SK-N-SH (cell line): Measurements from ENCODE around the gene DICER1. TPM values are rescaled to one million over a fixed set of nuclear protein-coding genes. Genes with fewer than 3 reads are reported as not detected.

Source experiments
- CTCF ChIA-PET: fragments of 300-600, 350-600 bp; formaldehyde crosslinking; extraction: SDS; loops from one replicate; lab custom pipeline; 2021; lab: Yijun Ruan, JAX
- POLR2A ChIA-PET: fragments of 350-600 bp; sonication (Branson Sonifier 250); formaldehyde crosslinking; extraction: SDS; loops from one replicate; lab custom pipeline; 2020; ENCODE audit warnings: antibody characterized with exemption, inconsistent platforms; lab: Yijun Ruan, JAX
- DNase-seq: peaks from one replicate; pipeline ENCODE4 v3.0.0; 2012
- H2AFZ ChIP-seq: fragments of 200-600 bp; sonication (generic); 2 replicates; pipeline ENCODE4 v1.8.1; 2016; ENCODE audit warnings: antibody characterized with exemption, mild to moderate bottlenecking, low read depth
- H3F3A ChIP-seq: fragments of 200-600 bp; sonication (generic); replicated peaks from 2 replicates; pipeline ENCODE3; 2016; ENCODE audit warnings: antibody characterized with exemption, mild to moderate bottlenecking; ENCODE audit not compliant: insufficient read depth
- H3K27ac ChIP-seq, 2 experiments: fragments of 200-500 bp in 1 of 2; fragments of 200-600 bp in 1 of 2; sonication (Bioruptor generic) in 1 of 2; sonication (generic), shearing (Covaris generic) in 1 of 2; 2 replicates each; pipeline versions ENCODE4 v1.5.1 to v1.6.1; 2014 to 2016; ENCODE audit warnings: low read depth in 2 of 2, inconsistent platforms in 1 of 2, low read length in 1 of 2, mild to moderate bottlenecking in 1 of 2, mixed read lengths in 1 of 2
- H3K27me3 ChIP-seq: fragments of 200-600 bp; sonication (generic), shearing (Covaris generic); 2 replicates; pipeline ENCODE4 v1.6.1; 2016; ENCODE audit warnings: mixed run types; ENCODE audit not compliant: insufficient read depth
- H3K36me3 ChIP-seq, 2 experiments: fragments of 200-500 bp in 1 of 2; fragments of 200-600 bp in 1 of 2; sonication (Bioruptor generic) in 1 of 2; sonication (generic) in 1 of 2; replicated peaks in 1 of 2; 2 replicates each; pipeline versions ENCODE3 to v1.5.1; 2014 to 2016; ENCODE audit warnings: low read length in 1 of 2, mild to moderate bottlenecking in 1 of 2; ENCODE audit not compliant: insufficient read depth in 2 of 2, control insufficient read depth in 1 of 2
- H3K4me1 ChIP-seq, 2 experiments: fragments of 200-500 bp in 1 of 2; fragments of 200-600 bp in 1 of 2; sonication (Bioruptor generic) in 1 of 2; sonication (generic), shearing (Covaris generic) in 1 of 2; 2 replicates each; pipeline versions ENCODE4 v1.5.1 to v1.6.1; 2014 to 2016; ENCODE audit warnings: low read depth in 1 of 2, low read length in 1 of 2, mixed run types in 1 of 2; ENCODE audit not compliant: insufficient read depth in 2 of 2, control insufficient read depth in 1 of 2
- H3K4me2 ChIP-seq: fragments of 200-600 bp; sonication (generic), shearing (Covaris generic); 2 replicates; pipeline ENCODE4 v1.6.1; 2017; ENCODE audit warnings: mixed run types
- H3K4me3 ChIP-seq, 2 experiments: fragments of 200-500 bp in 1 of 2; fragments of 200-600 bp in 1 of 2; sonication (Bioruptor generic) in 1 of 2; sonication (generic), shearing (Covaris generic) in 1 of 2; 2 replicates each; pipeline versions ENCODE4 v1.5.1 to v1.8.1; 2014 to 2016; ENCODE audit warnings: low read depth in 2 of 2, inconsistent platforms in 1 of 2, low read length in 1 of 2, mild to moderate bottlenecking in 1 of 2, mixed read lengths in 1 of 2, moderate library complexity in 1 of 2
- H3K79me2 ChIP-seq: fragments of 200-600 bp; sonication (generic); 2 replicates; pipeline ENCODE4 v1.8.1; 2017; ENCODE audit warnings: mild to moderate bottlenecking; ENCODE audit not compliant: insufficient read depth
- H3K9ac ChIP-seq: fragments of 200-600 bp; sonication (generic); 2 replicates; pipeline ENCODE4 v1.6.1; 2017; ENCODE audit warnings: mixed run types
- H3K9me2 ChIP-seq: fragments of 200-600 bp; sonication (generic); 2 replicates; pipeline ENCODE4 v1.6.1; 2017; ENCODE audit warnings: mixed run types
- H3K9me3 ChIP-seq: fragments of 200-600 bp; sonication (generic); 2 replicates; pipeline ENCODE4 v1.6.1; 2017; ENCODE audit warnings: mixed run types, mild to moderate bottlenecking, moderate library complexity
- H4K20me1 ChIP-seq: fragments of 200-600 bp; sonication (generic); 2 replicates; pipeline ENCODE4 v1.6.1; 2017; ENCODE audit warnings: mild to moderate bottlenecking, mixed run types; ENCODE audit not compliant: insufficient read depth
- CHD2 ChIP-seq: fragments of 150-350 bp; IDR thresholded peaks from 2 replicates; pipeline ENCODE4 v1.6.1; 2018; ENCODE audit warnings: low read length; ENCODE audit not compliant: partially characterized antibody
- EP300 ChIP-seq, 2 experiments: IDR thresholded peaks; 2 replicates each; pipeline versions ENCODE4 v1.4.0 to v1.6.1; 2012; ENCODE audit warnings: borderline replicate concordance in 1 of 2, low read depth in 1 of 2, low read length in 1 of 2
- EZH2phosphoT487 ChIP-seq: fragments of 200-600 bp; sonication (generic); IDR thresholded peaks from 2 replicates; pipeline ENCODE4 v1.6.1; 2017; ENCODE audit warnings: low read depth, mixed run types, mild to moderate bottlenecking, antibody characterized with exemption, moderate library complexity, borderline replicate concordance
- FOSL2 ChIP-seq: IDR thresholded peaks from 2 replicates; pipeline ENCODE4 v1.4.0; 2012; ENCODE audit warnings: low read depth, mild to moderate bottlenecking, moderate library complexity, borderline replicate concordance
- FOXM1 ChIP-seq: IDR thresholded peaks from 2 replicates; pipeline ENCODE4 v1.4.0; 2012; ENCODE audit warnings: low read depth, mild to moderate bottlenecking
- GATA2 ChIP-seq: sonication (generic); formaldehyde crosslinking; IDR thresholded peaks from 2 replicates; pipeline ENCODE4 v1.5.0; 2020; ENCODE audit warnings: mild to moderate bottlenecking, missing genetic modification reagents
- JUND ChIP-seq: IDR thresholded peaks from 2 replicates; pipeline ENCODE4 v1.4.0; 2012
- MEF2A ChIP-seq: IDR thresholded peaks from 2 replicates; pipeline ENCODE4 v1.4.0; 2012; ENCODE audit warnings: low read depth, borderline replicate concordance
- MXI1 ChIP-seq: IDR thresholded peaks from 2 replicates; pipeline ENCODE4 v1.6.1; 2012; ENCODE audit warnings: mild to moderate bottlenecking, low read depth, low read length, improper control_type of control experiment
- NFIC ChIP-seq: IDR thresholded peaks from 2 replicates; pipeline ENCODE4 v1.4.0; 2012; ENCODE audit warnings: borderline replicate concordance
- PBX3 ChIP-seq: IDR thresholded peaks from 2 replicates; pipeline ENCODE4; 2012
- RCOR1 ChIP-seq: fragments of 150-350 bp; IDR thresholded peaks from 2 replicates; pipeline ENCODE4 v1.6.1; 2017; ENCODE audit warnings: antibody characterized with exemption, low read length
- REST ChIP-seq: IDR thresholded peaks from 2 replicates; pipeline ENCODE4 v1.6.1; 2012; ENCODE audit warnings: mild to moderate bottlenecking, low read depth, low read length, moderate library complexity
- RFX5 ChIP-seq: IDR thresholded peaks from 2 replicates; pipeline ENCODE4 v1.6.1; 2012; ENCODE audit warnings: mild to moderate bottlenecking, improper control_type of control experiment, low read length
- SMC3 ChIP-seq: IDR thresholded peaks from 2 replicates; pipeline ENCODE4 v1.6.1; 2012; ENCODE audit warnings: low read depth, low read length, improper control_type of control experiment
- TAF1 ChIP-seq: IDR thresholded peaks from 2 replicates; pipeline ENCODE4 v1.6.1; 2012; ENCODE audit warnings: low read depth, mild to moderate bottlenecking, low read length, moderate library complexity, borderline replicate concordance
- TCF12 ChIP-seq: IDR thresholded peaks from 2 replicates; pipeline ENCODE4 v1.4.0; 2012
- USF1 ChIP-seq: IDR thresholded peaks from 2 replicates; pipeline ENCODE4 v1.4.0; 2012; ENCODE audit warnings: low read depth, borderline replicate concordance
- USF2 ChIP-seq: fragments of 150-350 bp; IDR thresholded peaks from 2 replicates; pipeline ENCODE4 v1.6.1; 2017; ENCODE audit warnings: antibody characterized with exemption, low read length, low read depth, borderline replicate concordance
- YY1 ChIP-seq: IDR thresholded peaks from 2 replicates; pipeline ENCODE4 v1.4.0; 2012; ENCODE audit warnings: low read depth, mild to moderate bottlenecking
- WGBS: methylation state at CpG from one replicate; pipeline ENCODE4 v1.1.6; 2017; ENCODE audit warnings: low lambda C conversion rate; 5-methylcytosine and 5-hydroxymethylcytosine counted together
- polyA plus RNA-seq, 3 experiments: library from polyadenylated mRNA; depleted of rRNA; stranded (reverse); fragments of >200 nt; gene quantifications; 2 replicates each; pipeline ENCODE4 v1.2.3, GENCODE V29; 2012

The DICER1 gene
- polyA plus RNA-seq, 1 of the 3 experiments (the other 2 are of a cell fraction) = 4.7 TPM

GRCh38 chr14:95113476-95113875 is 43.9 kb downstream of the DICER1 start:
- no peaks in the 10 kb centered on the region for H3F3A ChIP-seq
- no peak for DNase-seq
- H3K9me2 ChIP-seq = no peaks in the 10 kb centered on the region
- peaks cover 0 to 15% of the 10 kb centered on the region in 2 experiments; a peak in 2 of 4 replicates for H3K4me1 ChIP-seq
- peaks cover 74 to 80% of the 10 kb centered on the region in 2 experiments for H3K36me3 ChIP-seq
- no peak overlapping the region for H3K4me2 ChIP-seq
- TF ChIP-seq USF2 (no peak), GATA2 (CRISPR knock-in tag) (no peak), CHD2 (no peak), EP300 (IDR thresholded peaks at IDR 0.05; ENCODE audit: borderline replicate concordance in 1 of 2, low read depth in 1 of 2, low read length in 1 of 2) (no peak), SMC3 (no peak), RCOR1 (no peak), YY1 (no peak), EZH2phosphoT487 (no peak), TAF1 (no peak)
- TF ChIP-seq, all 33 proteins: peak for 0
- H3K9me3 ChIP-seq = no peaks in the 10 kb centered on the region
- no peaks in the 10 kb centered on the region for H3K27me3 ChIP-seq
- 95% methylated on average over 4 of the region's 4 CpGs for WGBS
- H3K79me2 ChIP-seq = no peaks in the 10 kb centered on the region; the same call in 1 of the 2 replicates
- CTCF ChIA-PET = interaction anchor here (1.6 to 3.0 kb wide), 2 partner anchors 11 to 319 kb away, joined by 3 to 12 read pairs (median 8); no protein-coding TSS in a partner anchor
- H2AFZ ChIP-seq = no peak overlapping the region
- H3K27ac ChIP-seq = no peak overlapping the region; a peak in 1 of 4 replicates
- no peak overlapping the region for H3K4me3 ChIP-seq
- POLR2A ChIA-PET = no interaction called here
- no peaks in the 10 kb centered on the region for H4K20me1 ChIP-seq
- no peak overlapping the region for H3K9ac ChIP-seq

- Histone ChIP-seq H3K79me2 (no peaks in the 10 kb centered on the region; the same call in 1 of the 2 replicates), H4K20me1 (no peaks in the 10 kb centered on the region), H3K9ac (no peak overlapping the region), H3K4me3 (no peak overlapping the region), H3F3A (no peaks in the 10 kb centered on the region), H3K27me3 (no peaks in the 10 kb centered on the region), H3K4me1 (peaks cover 0 to 3% of the 10 kb centered on the region in 2 experiments; a peak in 1 of 4 replicates), H3K4me2 (no peak overlapping the region), H2AFZ (no peak overlapping the region), H3K9me3 (no peaks in the 10 kb centered on the region), H3K36me3 (peaks cover 76 to 88% of the 10 kb centered on the region in 2 experiments), H3K9me2 (no peaks in the 10 kb centered on the region), H3K27ac (no peak overlapping the region)
- CTCF ChIA-PET = interaction anchor here (0.6 to 3.0 kb wide), 5 partner anchors 9 to 364 kb away, joined by 3 to 12 read pairs (median 5); no protein-coding TSS in a partner anchor
- POLR2A ChIA-PET = interaction anchor here (0.7 kb wide), 1 partner anchor 364 kb away, joined by 5 read pairs; no protein-coding TSS in a partner anchor
- DNase-seq = no peak
- 94% methylated on average over 2 of the region's 2 CpGs for WGBS
- TF ChIP-seq MEF2A = no peak
- no peak for TF ChIP-seq REST
- no peak for TF ChIP-seq FOXM1
- no peak for TF ChIP-seq PBX3
- no peak for TF ChIP-seq NFIC
- TF ChIP-seq RFX5 = no peak
- TF ChIP-seq JUND = no peak
- TF ChIP-seq USF1 = no peak
- no peak for TF ChIP-seq TAF1
- TF ChIP-seq MXI1 = no peak
- TF ChIP-seq TCF12 = no peak
- TF ChIP-seq USF2 = no peak
- no peak for TF ChIP-seq EZH2phosphoT487
- TF ChIP-seq FOSL2 = no peak
Observed at GRCh38 chr14:95111507-95112164, 45.7 kb downstream of the DICER1 start.
